NCI-H1417 (cell line): ENCODE measurements around the gene POMZP3.
"Not testable (repeated sequence)": the region's sequence is repeated elsewhere in the genome, so short reads cannot be mapped to it uniquely, and the experiment has no call there.

Experiments
- DNase-seq, 3 experiments: peaks; one replicate each; lab custom pipeline; 2025; lab: John Stamatoyannopoulos, UW

POMZP3 gene

DNA sequence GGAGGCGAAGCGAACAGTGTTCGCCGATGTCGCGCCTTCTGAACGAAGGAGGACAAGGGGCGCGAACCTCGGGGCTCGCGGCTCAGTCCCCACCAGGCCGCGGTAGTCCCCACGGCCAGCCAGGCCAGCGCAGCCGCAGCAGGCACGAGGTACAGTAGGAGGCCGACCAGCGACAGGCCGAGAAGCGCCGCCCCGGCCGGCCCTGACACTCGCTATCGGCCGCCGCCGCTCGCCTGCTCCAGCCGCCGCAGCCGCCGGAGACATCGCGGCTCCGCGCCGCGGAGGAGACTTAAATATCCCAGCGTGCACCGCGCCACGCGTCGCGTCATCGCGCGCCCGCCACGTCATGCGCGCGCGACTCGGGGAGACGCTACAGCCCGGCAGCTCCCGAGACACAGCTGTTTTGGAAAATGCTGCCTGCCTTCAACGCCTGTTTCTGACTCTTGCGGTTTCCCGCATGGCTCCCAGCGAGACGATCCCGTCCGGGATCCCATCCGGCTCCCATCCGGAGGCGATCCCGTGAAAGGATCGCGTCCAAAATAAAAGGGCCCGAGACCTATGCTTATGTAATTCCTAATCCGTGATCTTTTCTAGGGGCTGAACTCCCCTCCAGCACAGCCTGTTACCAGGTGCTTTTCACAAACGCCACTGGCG lies at the start of gene POMZP3:
POMZP3 (minus strand) TSS at position 291 of the 654 bp plus-strand sequence. CDS start 1,215 bp downstream, outside the sequence.
- DNase-seq, result peak in 2 of 3 experiments; percentile 53 to 64

- not testable (repeated sequence) for DNase-seq
Measured at GRCh38 chr7:76675783-76676182, 48.7 kb upstream of the POMZP3 start.

DNA sequence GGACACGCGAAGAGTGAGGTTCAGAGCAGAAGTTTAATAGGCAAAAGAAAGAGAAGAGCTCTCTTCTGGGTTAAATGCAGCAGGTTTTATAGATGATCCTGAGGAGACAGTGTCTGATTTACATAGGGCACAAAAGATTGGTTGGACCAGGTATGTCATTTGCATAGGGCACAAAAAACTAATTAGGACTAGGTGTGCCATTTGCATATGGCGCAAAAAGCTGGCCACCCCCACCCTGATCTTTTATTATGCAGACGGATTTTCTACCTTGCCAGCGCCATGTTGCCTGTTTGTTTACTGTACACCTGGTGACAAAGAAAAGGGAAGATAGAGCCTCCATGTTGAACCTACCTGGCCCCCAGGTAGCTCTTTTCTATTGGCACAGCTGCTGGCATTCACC lies 46.3 kb upstream of the POMZP3 start:
- peak in 1 of 3 experiments; percentile 54 for DNase-seq

- not testable (repeated sequence) for DNase-seq
Measured at GRCh38 chr7:76659212-76659611, 32.1 kb upstream of the POMZP3 start.

- peak in 1 of 3 experiments; percentile 25 for DNase-seq
Measured at GRCh38 chr7:76656425-76656824, 29.3 kb upstream of the POMZP3 start.

- not testable (repeated sequence) for DNase-seq
Measured at GRCh38 chr7:76642620-76643019, 15.5 kb upstream of the POMZP3 start.

DNA sequence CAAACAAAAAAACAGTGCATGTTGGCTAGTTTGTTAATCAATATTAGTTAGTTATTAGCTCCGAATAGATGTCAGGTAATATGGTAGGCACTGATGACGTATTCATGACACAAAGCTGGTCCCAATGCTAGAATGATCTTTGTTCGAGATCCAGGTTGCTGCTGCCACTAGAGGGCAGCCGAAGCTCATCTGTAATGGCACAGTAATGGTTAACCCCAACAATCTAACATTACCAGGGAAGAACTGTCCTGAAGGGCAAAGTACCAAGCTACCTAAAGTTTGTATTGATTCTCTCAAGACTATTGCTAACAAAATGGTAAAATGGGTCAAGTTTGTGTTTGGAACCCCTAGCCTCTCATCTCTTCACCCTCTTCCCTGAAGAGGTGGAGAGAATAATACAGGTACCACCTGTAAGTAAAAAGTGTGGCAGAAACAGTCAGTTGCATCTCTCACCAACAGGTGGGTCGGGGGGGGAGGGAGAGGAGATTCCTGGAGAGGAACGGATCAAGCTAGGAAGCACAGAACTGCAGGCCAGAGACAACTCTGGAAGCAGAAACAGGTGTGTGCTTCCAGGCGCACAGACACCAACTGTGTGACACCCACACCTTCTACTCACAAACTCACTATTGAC lies 10.1 kb upstream of the POMZP3 start:
- DNase-seq, result peak in 2 of 3 experiments; percentile 31 to 46

DNA sequence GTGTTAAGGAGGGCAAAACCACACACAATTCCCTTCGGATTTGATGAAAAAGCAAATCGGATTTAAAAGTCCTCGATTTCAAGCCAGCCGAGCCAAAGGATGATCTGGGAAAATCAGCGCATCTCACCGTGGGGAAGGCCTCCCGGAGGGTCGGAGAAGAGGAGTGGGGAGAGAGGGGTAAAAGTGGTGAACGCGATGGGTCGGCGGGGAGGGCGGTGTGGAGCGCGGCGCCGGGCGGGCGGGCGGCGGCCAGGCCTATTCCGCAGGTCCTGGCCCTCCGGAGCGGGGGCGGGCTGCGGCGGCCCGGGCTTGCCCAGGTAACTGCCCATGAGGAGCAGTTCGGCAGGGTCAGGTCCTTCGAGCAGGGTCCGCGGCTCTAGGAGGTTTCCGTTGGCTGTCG lies 498 bp downstream of the POMZP3 start:
- DNase-seq, result peak in 2 of 3 experiments; percentile 21 to 49

GRCh38 chr7:76619439-76620190 lies 7.5 kb downstream of the POMZP3 start:
- not testable (repeated sequence) for DNase-seq

DNA sequence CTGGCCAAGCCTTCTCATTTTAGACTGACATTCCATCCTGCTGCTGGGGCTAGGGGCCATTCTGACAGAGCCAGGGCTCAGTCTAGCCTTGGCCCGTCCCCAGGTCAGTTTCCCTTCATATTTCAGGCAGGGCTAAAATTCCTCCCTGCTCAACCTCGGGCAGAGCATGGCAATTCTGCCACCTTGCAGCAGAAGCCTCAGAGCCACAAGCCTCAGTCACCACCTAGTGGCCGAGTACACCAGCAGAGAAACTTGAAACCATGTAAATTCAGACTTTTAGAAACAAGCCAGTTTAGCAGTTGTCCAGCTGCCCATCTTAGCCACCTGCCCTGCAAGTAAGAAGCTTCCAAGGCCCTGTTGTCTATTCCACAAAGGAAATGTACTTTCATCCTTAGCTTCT lies 13.3 kb downstream of the POMZP3 start:
- not testable (repeated sequence) for DNase-seq

DNA sequence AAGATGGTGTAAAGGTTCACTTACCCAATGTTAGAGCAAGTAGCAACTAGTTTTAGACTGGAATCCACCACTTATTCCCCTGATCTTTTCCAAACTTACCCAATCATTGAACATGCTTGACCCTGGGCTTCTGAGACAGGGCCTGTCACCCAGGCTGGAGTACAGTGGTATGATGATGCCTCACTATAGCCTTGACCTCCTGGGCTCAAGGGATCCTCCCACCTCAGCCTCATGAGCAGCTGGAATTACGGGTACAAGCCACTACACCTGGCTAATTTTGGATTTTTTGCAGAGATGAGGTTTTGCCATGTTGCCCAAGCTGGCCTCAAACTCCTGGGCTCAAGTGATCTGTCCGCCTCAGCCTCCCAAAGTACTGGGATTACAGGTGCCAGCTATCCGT lies 14.8 kb downstream of the POMZP3 start:
- not testable (repeated sequence) for DNase-seq

DNA sequence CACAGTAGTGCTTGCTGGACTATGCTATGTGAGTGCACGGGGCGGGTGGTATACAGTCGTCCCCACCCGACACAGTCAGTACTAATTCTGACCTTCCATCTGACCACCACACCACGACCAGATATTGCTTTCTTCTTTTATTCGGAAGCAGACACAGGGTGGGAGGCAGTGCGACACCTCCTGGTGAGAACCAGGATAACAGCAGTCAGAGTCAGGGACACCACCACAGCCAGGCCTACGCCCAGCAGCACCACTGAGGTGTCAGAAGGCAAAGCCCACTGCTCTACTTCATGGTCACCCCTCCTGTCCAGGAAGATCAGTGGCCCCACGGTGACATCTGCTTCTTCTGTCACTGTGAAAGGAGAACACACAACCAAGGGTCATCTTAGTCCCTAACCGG lies 17.2 kb downstream of the POMZP3 start:
- not testable (repeated sequence) for DNase-seq

- DNase-seq, result not testable (repeated sequence)
Measured at GRCh38 chr7:76608469-76608868, 18.6 kb downstream of the POMZP3 start.

DNA sequence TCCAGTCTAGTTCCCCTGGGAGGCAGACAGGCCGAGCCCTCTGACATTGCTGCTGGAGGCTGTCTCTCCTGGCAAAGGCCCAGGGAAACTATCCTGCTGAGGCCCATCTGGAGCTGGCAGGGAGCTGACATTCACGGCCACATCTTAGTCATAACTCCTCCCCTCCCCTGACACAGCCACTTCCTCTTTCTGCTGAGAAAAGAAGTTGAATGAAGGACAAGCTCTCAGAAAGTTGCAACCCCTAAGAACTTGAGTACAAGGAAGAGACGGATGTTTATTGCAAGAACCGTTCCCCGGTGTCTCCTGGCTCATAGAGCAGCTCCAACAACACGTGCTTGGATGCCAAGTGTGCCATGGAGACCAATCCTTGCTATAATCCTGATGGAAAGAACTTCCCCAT lies 21.1 kb downstream of the POMZP3 start:
- peak in 2 of 3 experiments; percentile 8 to 48 for DNase-seq

- not testable (repeated sequence) for DNase-seq
Measured at GRCh38 chr7:76600650-76601049, 26.4 kb downstream of the POMZP3 start.

DNA sequence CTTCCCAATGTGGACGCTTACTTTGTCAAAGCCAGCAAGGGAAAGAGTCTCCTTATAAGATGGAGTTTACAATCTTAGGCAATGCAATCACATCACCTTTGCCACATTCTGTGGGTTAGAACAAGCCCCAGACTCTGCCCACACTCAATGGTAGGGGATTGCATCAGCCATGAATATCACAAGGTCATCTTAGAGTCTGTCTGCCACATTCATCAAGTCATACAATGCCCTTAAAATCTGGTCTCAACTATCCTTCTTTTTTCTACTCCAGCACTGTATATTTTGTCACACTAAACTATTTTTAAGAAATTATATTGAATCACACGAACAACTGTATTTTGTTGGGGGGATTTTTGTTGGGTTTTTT lies 27.0 kb downstream of the POMZP3 start:
- DNase-seq, result not testable (repeated sequence)

- DNase-seq, result not testable (repeated sequence)
Measured at GRCh38 chr7:76598590-76599264, 28.4 kb downstream of the POMZP3 start.

- DNase-seq, result not testable (repeated sequence)
Measured at GRCh38 chr7:76597288-76597687, 29.8 kb downstream of the POMZP3 start.

- not testable (repeated sequence) for DNase-seq
Measured at GRCh38 chr7:76592694-76593093, 34.4 kb downstream of the POMZP3 start.

DNA sequence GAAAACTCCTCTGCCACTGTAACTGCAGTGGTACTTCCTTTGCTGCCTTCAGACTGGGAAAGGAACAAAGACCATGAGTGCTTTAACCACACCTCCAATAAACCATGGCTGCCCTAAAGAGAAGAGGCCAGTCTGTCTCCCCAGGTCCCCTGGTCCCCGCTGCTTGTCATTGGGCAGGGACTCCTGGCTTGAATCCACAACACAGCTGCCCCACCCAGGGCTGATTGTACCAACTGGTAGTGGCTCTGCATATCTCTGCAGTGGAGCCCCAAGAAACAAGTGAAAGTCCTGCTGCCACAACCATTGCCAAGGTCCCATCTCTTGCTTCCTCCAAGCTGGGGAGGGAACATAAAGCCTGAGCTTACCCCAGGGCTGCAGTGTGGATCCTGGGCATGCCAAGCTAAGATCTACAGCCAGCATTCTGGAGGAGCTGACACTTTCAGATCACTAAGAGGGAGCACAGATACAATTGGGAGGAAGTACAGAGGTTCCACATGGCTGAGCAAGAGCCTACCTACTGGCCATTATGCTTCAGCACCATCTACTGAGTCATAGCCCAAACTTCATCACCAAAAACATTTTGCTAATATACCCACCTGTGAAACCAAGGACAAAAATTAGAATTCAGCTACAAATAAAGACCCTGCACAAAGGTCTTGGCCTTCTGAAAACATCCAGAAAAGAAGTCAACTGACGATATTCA lies 35.3 kb downstream of the POMZP3 start:
- DNase-seq, result not testable (repeated sequence)

DNA sequence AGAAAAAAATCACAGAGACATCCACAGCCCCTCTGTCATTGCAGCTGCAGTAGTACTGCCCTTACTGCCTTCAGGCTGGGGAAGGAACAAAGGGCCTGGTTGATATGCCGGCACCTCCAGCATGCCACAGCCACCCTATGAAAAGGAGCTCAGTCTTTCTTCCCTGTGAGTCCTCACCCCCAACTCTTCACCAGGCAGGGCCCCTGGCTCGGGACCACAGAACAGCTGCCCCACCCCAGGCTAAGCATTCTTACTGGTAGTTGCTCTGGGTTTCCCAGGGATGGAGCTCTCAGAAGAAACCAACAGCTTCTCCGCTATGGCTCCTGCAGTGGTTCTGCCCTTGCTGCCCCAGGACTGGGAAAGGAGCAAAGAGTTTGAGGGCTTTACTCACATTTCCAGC lies 36.0 kb downstream of the POMZP3 start:
- not testable (repeated sequence) for DNase-seq
